ENCODE measurements around the gene MGAT5.

The MGAT5 gene

DNA sequence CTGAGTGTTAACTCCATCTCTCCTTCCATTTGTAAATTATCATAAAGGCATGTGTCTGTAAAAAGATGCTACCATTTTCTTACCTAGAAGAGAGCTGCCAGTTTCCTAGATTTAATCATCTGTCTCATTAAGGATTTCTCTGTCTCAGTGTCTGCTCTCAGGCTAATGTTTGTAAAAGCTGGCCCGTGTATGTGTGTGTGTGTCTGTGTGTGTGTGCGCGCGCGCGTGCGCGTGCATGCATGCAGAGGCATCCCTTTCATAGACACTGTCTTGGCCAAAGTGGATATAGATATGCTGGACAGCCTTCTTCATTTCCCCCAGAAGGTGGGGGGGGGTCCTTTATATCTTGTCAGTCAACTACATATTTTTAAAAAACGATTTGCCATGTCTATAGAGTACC lies 18.9 kb downstream of the MGAT5 start:
- no peak overlapping the region for H3K4me2 ChIP-seq (ENCODE audit: low read length)
- H3K4me3 ChIP-seq (ENCODE audit: low read length), result no peak overlapping the region
- H3K9ac ChIP-seq (ENCODE audit: low read depth, low read length), result no peak overlapping the region
- H3K36me3 ChIP-seq (ENCODE audit: insufficient read depth, low read length), result no peaks in the 10 kb centered on the region
- H3K9me3 ChIP-seq (replicated peaks; ENCODE audit: low read length), result no peaks in the 10 kb centered on the region
- no peaks in the 10 kb centered on the region for H3K27me3 ChIP-seq (ENCODE audit: control insufficient read depth, insufficient read depth, low read length)
- peaks cover 6% of the 10 kb centered on the region for H3K4me1 ChIP-seq (ENCODE audit: control insufficient read depth, insufficient read depth, low read length)

DNA sequence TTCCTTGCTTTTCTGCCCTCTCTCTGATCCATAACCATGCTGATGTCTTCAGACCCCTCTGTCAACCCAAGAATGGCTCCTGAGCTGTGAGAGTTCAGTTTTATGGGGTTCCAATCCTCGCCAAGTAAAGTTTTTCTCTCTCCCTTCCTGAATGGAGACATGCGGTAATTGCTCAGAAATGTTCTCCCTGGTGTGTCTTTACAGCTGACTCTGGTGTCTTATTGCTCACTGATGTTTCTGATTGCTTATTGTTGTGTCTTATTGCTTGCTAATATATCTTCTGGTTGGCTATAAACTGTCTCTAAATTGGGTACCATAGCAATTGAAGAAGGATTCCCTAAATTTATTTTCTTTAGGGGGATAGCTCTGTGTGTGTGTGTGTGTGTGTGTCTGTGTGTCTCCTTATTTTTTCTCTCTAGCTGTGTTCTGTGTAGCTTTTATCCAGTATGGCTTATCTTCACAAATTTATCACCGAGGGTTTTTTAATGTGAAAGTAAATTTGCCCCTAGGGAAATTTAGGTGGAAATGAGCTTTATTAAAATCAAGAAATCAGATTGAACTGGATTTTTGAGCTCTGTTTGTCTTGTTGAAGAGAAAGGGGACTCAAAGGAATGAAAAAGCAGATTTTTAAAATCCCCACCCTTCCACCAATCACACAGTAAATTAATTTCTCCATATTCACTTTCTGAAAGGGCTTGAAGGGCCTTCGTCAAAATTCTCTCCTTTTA lies 19.5 kb downstream of the MGAT5 start:
- Histone ChIP-seq H3K4me1 (ENCODE audit: control insufficient read depth, insufficient read depth, low read length) (peaks cover 6% of the 10 kb centered on the region), H3K9ac (ENCODE audit: low read depth, low read length) (no peak overlapping the region), H3K4me2 (ENCODE audit: low read length) (no peak overlapping the region), H3K4me3 (ENCODE audit: low read length) (no peak overlapping the region), H3K36me3 (ENCODE audit: insufficient read depth, low read length) (no peaks in the 10 kb centered on the region), H3K27me3 (ENCODE audit: control insufficient read depth, insufficient read depth, low read length) (no peaks in the 10 kb centered on the region), H3K9me3 (replicated peaks; ENCODE audit: low read length) (no peaks in the 10 kb centered on the region)

DNA sequence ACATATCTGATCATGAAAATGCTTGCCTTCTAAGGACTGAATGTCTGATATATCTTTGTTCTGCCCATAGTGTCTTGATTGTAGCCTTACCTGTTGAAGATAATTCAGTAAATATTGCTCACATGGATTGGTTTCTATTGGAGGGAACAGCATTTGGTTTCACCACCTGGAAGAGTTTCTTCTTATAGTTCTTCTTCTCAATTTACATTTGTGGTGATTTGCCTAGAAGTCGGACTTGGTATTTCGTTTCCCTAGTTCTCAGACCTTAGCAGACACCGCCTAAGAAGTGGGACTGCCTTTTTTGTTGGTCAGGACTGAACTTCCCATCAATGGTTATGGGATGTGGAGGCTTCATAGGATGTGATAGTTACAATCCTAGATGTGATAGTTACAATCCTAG lies 20.2 kb downstream of the MGAT5 start:
- H3K9me3 ChIP-seq (replicated peaks; ENCODE audit: low read length), result no peaks in the 10 kb centered on the region
- no peak overlapping the region for H3K9ac ChIP-seq (ENCODE audit: low read depth, low read length)

DNA sequence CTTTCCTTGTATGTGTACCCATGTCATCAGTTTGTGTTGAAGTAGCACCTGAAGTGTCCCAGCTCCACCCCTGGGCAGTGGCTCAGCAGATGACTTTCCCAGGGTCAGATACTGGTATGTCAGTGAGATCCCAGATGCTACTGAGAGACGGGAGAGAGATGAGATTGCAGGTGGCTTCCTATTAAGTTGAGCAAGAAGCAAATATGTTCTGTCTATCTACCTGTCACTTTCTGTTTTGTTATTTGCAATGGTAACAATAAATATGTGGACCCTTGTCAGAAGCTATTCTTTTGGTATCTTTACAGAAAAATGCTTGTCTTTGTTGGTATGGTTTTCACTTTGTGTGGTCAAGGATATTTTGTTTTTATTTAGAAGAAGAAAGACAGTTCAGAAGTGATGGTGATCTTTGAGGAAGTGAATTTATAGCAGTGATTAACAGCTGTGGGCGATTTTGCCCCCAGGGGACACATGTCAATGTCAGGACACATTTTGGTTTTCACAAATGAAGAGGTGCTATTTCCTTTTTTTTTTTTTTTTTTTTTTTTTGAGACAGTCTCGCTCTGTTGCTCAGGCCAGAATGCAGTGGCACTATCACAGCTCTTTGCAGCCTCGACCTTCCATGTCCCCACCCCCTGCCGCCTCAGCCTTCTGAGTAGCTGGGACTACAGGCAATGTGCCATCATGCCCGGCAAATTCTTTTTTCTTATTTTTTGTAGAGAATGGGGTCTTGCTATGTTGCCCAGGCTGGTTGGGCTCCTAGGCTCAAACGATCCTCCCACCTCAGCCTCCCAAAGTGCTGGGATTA lies 21.4 kb downstream of the MGAT5 start:
- H3K36me3 ChIP-seq (ENCODE audit: insufficient read depth, low read length), result no peaks in the 10 kb centered on the region
- peaks cover 6% of the 10 kb centered on the region for H3K4me1 ChIP-seq (ENCODE audit: control insufficient read depth, insufficient read depth, low read length)
- H3K4me2 ChIP-seq (ENCODE audit: low read length), result no peak overlapping the region
- no peaks in the 10 kb centered on the region for H3K27me3 ChIP-seq (ENCODE audit: control insufficient read depth, insufficient read depth, low read length)
- no peak overlapping the region for H3K4me3 ChIP-seq (ENCODE audit: low read length)
- no peaks in the 10 kb centered on the region for H3K9me3 ChIP-seq (replicated peaks; ENCODE audit: low read length)
- no peak overlapping the region for H3K9ac ChIP-seq (ENCODE audit: low read depth, low read length)

More for the DNA sequence above, 20.2 kb downstream of the MGAT5 start:
- peaks cover 6% of the 10 kb centered on the region for H3K4me1 ChIP-seq (ENCODE audit: control insufficient read depth, insufficient read depth, low read length)
- H3K36me3 ChIP-seq (ENCODE audit: insufficient read depth, low read length), result no peaks in the 10 kb centered on the region
- no peak overlapping the region for H3K4me2 ChIP-seq (ENCODE audit: low read length)
- H3K27me3 ChIP-seq (ENCODE audit: control insufficient read depth, insufficient read depth, low read length), result no peaks in the 10 kb centered on the region
- H3K4me3 ChIP-seq (ENCODE audit: low read length), result no peak overlapping the region

DNA sequence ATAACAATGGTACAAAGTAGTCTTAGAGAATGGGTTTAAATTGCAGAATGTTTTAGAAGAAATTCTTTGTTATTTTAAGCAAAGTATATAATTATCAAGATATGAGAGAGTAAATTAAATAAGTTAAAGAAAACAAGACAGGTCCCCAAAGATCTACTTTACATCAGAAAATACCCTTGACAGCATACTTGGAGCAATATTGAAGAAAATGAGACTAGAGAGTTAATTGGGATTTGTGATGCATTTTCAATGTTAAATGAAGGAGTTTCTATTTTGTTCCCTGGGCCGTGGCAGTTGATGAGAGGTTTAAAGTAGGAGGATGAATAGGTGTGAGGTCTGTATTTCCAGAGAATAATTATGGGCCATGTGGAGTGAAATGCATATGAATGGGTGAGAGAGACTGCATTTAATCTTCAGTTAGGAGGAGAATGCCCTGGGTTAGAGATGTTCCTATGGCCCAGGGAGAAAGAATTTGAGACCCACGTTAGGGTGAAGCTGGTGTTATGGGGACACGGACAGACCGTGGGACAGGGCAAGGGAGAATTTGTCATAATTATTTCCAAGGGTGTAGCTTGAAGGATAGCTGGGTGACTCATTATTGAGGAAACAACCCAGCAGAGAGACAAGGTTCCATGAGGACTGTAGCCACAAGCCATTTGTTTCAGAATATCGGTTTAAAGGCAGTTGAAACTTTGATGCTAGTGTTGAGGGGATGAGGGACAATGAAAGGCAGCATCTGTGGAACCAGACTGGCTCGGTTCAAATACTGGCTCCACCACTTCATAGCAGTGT lies 22.7 kb downstream of the MGAT5 start:
- Histone ChIP-seq H3K36me3 (ENCODE audit: insufficient read depth, low read length) (no peaks in the 10 kb centered on the region), H3K9me3 (replicated peaks; ENCODE audit: low read length) (no peaks in the 10 kb centered on the region), H3K9ac (ENCODE audit: low read depth, low read length) (no peak overlapping the region), H3K27me3 (ENCODE audit: control insufficient read depth, insufficient read depth, low read length) (no peaks in the 10 kb centered on the region), H3K4me2 (ENCODE audit: low read length) (no peak overlapping the region), H3K4me1 (ENCODE audit: control insufficient read depth, insufficient read depth, low read length) (peaks cover 6% of the 10 kb centered on the region), H3K4me3 (ENCODE audit: low read length) (no peak overlapping the region)

DNA sequence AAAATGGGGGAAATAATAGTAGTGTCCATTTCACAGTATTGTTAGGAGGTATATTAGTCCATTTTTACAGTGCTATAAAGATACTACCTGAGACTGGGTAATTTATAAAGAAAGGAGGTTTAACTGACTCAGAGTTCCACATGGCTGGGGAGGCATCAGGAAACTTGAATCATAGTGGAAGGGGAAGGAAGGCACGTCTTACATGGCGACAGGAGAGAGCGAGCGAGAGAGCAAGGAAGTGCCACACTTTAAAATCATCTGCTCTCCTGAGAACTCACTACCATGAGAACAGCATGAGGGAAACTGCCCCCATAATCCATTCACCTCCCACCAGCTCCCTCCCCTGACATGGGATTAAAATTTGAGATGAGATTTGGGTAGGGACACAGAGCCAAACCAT lies 23.4 kb downstream of the MGAT5 start:
- H3K9ac ChIP-seq (ENCODE audit: low read depth, low read length), result no peak overlapping the region
- peaks cover 6% of the 10 kb centered on the region for H3K4me1 ChIP-seq (ENCODE audit: control insufficient read depth, insufficient read depth, low read length)
- H3K27me3 ChIP-seq (ENCODE audit: control insufficient read depth, insufficient read depth, low read length), result no peaks in the 10 kb centered on the region
- H3K36me3 ChIP-seq (ENCODE audit: insufficient read depth, low read length), result no peaks in the 10 kb centered on the region
- H3K4me3 ChIP-seq (ENCODE audit: low read length), result no peak overlapping the region
- no peak overlapping the region for H3K4me2 ChIP-seq (ENCODE audit: low read length)
- H3K9me3 ChIP-seq (replicated peaks; ENCODE audit: low read length), result no peaks in the 10 kb centered on the region

DNA sequence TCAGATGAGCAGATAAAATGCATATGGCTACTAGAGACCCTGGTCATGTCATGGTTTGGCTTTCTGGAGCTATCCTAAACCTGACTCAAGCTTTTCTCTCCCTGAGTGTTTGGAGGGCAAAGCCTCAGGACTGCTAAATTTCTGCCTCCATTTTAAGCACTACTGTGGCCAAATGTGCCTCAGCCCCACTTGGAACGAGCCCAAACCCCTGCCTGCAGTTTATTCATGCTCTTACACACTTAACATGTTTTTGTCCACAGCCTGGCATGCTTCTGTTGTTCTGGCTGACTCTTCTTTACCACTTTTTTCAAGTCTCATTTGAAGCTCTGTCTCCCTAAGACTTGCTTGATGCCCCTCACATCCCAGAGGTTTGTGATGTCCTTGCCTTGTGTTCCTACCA lies 24.7 kb downstream of the MGAT5 start:
- no peaks in the 10 kb centered on the region for H3K9me3 ChIP-seq (replicated peaks; ENCODE audit: low read length)
- H3K9ac ChIP-seq (ENCODE audit: low read depth, low read length), result no peak overlapping the region
- no peaks in the 10 kb centered on the region for H3K27me3 ChIP-seq (ENCODE audit: control insufficient read depth, insufficient read depth, low read length)
- peaks cover 6% of the 10 kb centered on the region for H3K4me1 ChIP-seq (ENCODE audit: control insufficient read depth, insufficient read depth, low read length)
- no peak overlapping the region for H3K4me3 ChIP-seq (ENCODE audit: low read length)
- no peaks in the 10 kb centered on the region for H3K36me3 ChIP-seq (ENCODE audit: insufficient read depth, low read length)
- no peak overlapping the region for H3K4me2 ChIP-seq (ENCODE audit: low read length)

DNA sequence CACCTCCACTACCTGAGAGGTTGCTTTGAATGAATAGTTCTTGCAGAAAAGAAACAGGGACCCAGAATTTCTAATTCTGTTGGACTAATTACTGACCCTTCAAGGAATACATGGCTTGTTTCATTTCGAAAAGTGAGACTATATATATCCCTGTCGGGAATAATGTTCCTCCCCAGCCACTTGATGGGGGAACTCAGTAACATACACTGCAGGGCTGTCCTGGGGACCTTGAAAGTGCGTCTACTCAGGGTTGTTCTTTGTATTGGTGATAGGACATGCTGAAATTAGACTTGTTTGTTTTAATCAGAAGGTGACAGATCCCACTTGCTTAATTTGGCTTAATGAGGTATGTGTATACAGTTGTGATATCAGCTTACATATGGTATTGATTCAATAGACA lies 25.5 kb downstream of the MGAT5 start:
- no peak overlapping the region for H3K9ac ChIP-seq (ENCODE audit: low read depth, low read length)
- no peak overlapping the region for H3K4me2 ChIP-seq (ENCODE audit: low read length)
- H3K4me1 ChIP-seq (ENCODE audit: control insufficient read depth, insufficient read depth, low read length), result peaks cover 6% of the 10 kb centered on the region
- no peaks in the 10 kb centered on the region for H3K9me3 ChIP-seq (replicated peaks; ENCODE audit: low read length)
- no peak overlapping the region for H3K4me3 ChIP-seq (ENCODE audit: low read length)
- H3K27me3 ChIP-seq (ENCODE audit: control insufficient read depth, insufficient read depth, low read length), result no peaks in the 10 kb centered on the region
- no peaks in the 10 kb centered on the region for H3K36me3 ChIP-seq (ENCODE audit: insufficient read depth, low read length)

DNA sequence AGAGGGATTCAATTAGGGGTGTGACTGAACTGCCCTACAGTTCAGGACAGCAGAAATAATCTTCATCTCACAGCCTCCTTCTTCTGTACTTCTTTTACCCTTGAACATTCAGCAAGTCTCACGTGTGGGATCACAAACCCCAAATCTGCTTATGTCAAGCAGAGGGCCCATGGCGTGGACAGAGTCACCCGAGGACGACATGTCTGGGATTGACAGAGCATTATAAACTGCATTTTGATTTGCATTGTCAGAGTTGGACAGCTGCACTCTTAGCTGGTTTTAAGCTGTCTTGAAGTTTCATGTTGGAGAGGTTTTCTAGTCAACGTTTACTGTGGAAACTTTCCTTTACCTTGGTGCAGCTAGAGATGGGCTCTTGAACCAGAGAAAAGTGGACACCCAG lies 26.4 kb downstream of the MGAT5 start:
- H3K9me3 ChIP-seq (replicated peaks; ENCODE audit: low read length), result no peaks in the 10 kb centered on the region
- H3K36me3 ChIP-seq (ENCODE audit: insufficient read depth, low read length), result no peaks in the 10 kb centered on the region
- no peak overlapping the region for H3K4me2 ChIP-seq (ENCODE audit: low read length)
- no peak overlapping the region for H3K9ac ChIP-seq (ENCODE audit: low read depth, low read length)
- no peak overlapping the region for H3K4me3 ChIP-seq (ENCODE audit: low read length)
- H3K27me3 ChIP-seq (ENCODE audit: control insufficient read depth, insufficient read depth, low read length), result no peaks in the 10 kb centered on the region
- H3K4me1 ChIP-seq (ENCODE audit: control insufficient read depth, insufficient read depth, low read length), result peaks cover 6% of the 10 kb centered on the region

DNA sequence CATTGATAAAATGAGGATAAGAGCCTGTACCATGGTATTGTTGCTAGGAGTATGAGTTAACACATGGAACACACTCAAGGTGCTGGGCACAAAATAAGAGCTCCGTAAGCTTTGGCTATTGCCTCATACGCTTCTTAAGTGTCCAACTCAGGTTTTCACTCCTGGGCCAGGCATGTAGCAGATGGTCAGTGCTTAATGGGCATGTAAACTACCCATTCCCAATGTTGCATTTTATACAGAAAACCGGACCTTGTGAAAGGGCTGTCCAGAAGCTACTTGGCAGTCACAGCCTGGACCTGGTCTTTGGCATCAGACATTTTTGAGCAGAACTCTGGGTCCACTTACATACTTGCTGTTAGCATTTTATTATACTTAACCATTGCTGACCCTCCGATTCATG lies 26.9 kb downstream of the MGAT5 start:
- Histone ChIP-seq H3K4me1 (ENCODE audit: control insufficient read depth, insufficient read depth, low read length) (peaks cover 6% of the 10 kb centered on the region), H3K9ac (ENCODE audit: low read depth, low read length) (no peak overlapping the region), H3K36me3 (ENCODE audit: insufficient read depth, low read length) (no peaks in the 10 kb centered on the region), H3K9me3 (replicated peaks; ENCODE audit: low read length) (no peaks in the 10 kb centered on the region), H3K4me3 (ENCODE audit: low read length) (no peak overlapping the region), H3K4me2 (ENCODE audit: low read length) (no peak overlapping the region), H3K27me3 (ENCODE audit: control insufficient read depth, insufficient read depth, low read length) (no peaks in the 10 kb centered on the region)

DNA sequence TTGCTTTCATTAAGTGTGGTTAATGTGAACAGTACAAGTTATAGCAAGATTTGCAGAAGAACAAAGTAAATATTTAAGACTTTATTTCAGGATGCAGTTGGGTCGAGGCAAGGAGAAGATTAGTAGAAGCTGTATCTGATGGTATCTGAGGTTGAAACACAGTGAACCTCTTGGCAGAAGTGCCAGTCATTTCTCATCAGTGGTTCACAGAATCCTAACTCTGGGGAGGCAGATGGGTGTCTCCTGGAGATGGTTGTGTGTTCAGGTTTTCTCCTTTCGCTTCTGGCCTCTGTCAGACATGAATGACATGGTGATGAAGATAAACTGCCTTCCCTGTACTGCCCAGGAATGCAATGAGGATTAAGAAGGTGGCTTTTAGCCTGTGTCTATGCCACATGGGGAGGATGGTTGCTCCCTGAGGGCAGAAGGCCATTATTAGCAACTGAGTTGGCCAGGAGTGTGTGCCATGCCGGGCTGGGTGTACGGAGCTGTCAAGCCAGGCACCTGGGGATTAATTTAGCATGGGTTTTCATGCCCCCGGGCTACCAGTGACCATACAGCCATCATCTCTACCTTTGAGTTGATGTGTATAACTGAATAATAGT lies 28.0 kb downstream of the MGAT5 start:
- Histone ChIP-seq H3K27me3 (ENCODE audit: control insufficient read depth, insufficient read depth, low read length) (no peaks in the 10 kb centered on the region), H3K9me3 (replicated peaks; ENCODE audit: low read length) (no peaks in the 10 kb centered on the region), H3K4me1 (ENCODE audit: control insufficient read depth, insufficient read depth, low read length) (peaks cover 2% of the 10 kb centered on the region), H3K36me3 (ENCODE audit: insufficient read depth, low read length) (no peaks in the 10 kb centered on the region), H3K4me2 (ENCODE audit: low read length) (no peak overlapping the region), H3K9ac (ENCODE audit: low read depth, low read length) (no peak overlapping the region), H3K4me3 (ENCODE audit: low read length) (no peak overlapping the region)
